ENCODE data around the gene GPR160. TPM values are rescaled to one million over a fixed set of nuclear protein-coding genes. Genes with fewer than 3 reads are reported as not detected.

The GPR160 gene
- total RNA-seq, 2 donors from 2014 or later: 27.4 to 88.9 TPM

DNA sequence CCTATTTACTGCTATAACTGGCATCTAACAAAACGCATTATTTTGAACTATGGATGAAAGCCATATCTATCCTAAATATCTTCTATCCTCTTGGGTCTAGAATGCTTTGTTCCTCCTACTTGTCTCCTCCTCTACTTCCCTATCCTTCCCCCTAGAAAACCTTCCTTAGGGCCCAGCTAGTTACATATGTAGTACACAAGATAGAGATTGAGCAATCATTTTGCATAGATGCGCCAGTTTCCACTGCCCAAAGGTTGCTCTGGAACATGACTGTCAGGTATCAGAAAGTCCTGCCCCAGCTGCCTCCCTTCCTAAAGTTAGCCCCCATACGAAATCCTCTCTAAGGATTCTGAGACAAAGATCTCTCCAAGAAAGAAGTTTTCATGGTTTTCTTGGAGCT is 55.1 kb downstream of the GPR160 start:
- H3K27ac ChIP-seq: no peak overlapping the region
- no peaks in the 10 kb centered on the region for H3K27me3 ChIP-seq (replicated peaks; ENCODE audit: insufficient read depth)
- TF ChIP-seq, protein P1, sequence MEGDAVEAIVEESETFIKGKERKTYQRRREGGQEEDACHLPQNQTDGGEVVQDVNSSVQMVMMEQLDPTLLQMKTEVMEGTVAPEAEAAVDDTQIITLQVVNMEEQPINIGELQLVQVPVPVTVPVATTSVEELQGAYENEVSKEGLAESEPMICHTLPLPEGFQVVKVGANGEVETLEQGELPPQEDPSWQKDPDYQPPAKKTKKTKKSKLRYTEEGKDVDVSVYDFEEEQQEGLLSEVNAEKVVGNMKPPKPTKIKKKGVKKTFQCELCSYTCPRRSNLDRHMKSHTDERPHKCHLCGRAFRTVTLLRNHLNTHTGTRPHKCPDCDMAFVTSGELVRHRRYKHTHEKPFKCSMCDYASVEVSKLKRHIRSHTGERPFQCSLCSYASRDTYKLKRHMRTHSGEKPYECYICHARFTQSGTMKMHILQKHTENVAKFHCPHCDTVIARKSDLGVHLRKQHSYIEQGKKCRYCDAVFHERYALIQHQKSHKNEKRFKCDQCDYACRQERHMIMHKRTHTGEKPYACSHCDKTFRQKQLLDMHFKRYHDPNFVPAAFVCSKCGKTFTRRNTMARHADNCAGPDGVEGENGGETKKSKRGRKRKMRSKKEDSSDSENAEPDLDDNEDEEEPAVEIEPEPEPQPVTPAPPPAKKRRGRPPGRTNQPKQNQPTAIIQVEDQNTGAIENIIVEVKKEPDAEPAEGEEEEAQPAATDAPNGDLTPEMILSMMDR (IDR thresholded peaks at IDR 0.05): no peak
- TF ChIP-seq POLR2AphosphoS5 (IDR thresholded peaks at IDR 0.05) (no peak), POLR2A (IDR thresholded peaks at IDR 0.05) (no peak)
- H3K36me3 ChIP-seq: no peaks in the 10 kb centered on the region
- H3K4me1 ChIP-seq (replicated peaks): no peaks in the 10 kb centered on the region
- H3K4me3 ChIP-seq: no peak overlapping the region
- no peaks in the 10 kb centered on the region for H3K9me3 ChIP-seq
- 93% methylated on average over 3 of the region's 3 CpGs for WGBS
- no peak for DNase-seq (ENCODE audit: low spot score)
- intact Hi-C loops (cut with DNase I): no loop called here

DNA sequence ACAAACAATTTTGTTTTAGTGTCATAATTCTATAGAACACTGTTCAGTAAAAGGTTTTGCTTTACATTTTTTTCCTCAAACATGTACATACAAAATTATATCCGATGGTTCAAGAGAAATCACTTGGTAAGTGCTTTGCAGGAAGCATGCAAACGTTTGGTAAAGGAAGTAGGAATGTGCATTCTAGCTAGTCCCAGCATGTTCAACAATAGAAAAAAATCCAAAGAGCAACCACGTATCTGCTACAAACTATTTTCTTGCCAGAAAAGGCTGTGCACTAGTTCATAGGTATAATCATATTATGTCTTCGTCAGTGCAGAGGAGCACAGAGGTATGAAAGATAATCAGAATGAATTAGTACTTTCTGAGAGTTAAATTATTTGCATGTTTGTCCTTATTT is 58.0 kb downstream of the GPR160 start:
- WGBS: 37% methylated on average over 4 of the region's 4 CpGs

DNA sequence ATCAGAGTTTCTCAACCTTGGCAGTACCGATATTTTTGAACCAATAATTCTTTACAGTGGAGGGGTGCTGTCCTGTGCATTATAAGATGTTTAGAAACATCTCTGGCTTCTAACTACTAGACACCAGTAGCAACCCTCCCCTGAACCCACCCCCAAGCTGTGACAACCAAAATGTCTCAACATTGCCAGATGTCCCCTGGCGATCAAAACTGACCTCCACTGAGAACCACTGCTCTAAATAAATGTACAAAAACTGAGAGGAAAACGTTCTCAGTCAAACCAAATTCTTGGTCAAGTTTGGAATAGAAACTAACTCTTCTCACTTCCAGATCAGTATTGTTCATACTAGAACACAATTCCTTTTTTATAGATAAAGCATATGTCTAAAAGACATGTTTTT is 58.5 kb downstream of the GPR160 start:
- DNase-seq (ENCODE audit: low spot score): no peak
- Histone ChIP-seq H3K4me1 (replicated peaks) (no peaks in the 10 kb centered on the region), H3K27ac (no peak overlapping the region), H3K9me3 (no peaks in the 10 kb centered on the region), H3K4me3 (no peak overlapping the region), H3K36me3 (no peaks in the 10 kb centered on the region), H3K27me3 (replicated peaks; ENCODE audit: insufficient read depth) (no peaks in the 10 kb centered on the region)
- TF ChIP-seq, protein P1 (IDR thresholded peaks at IDR 0.05): no peak
- no peak for TF ChIP-seq POLR2AphosphoS5 (IDR thresholded peaks at IDR 0.05)
- no peak for TF ChIP-seq POLR2A (IDR thresholded peaks at IDR 0.05)
- intact Hi-C loops (cut with DNase I): no loop called here
- 90% methylated on average over 3 of the region's 3 CpGs for WGBS

More for the DNA sequence above, 58.0 kb downstream of the GPR160 start:
- H3K4me3 ChIP-seq: no peak overlapping the region
- H3K4me1 ChIP-seq (replicated peaks): no peaks in the 10 kb centered on the region
- no peak overlapping the region for H3K27ac ChIP-seq
- intact Hi-C loops (cut with DNase I): no loop called here
- DNase-seq (ENCODE audit: low spot score): no peak
- H3K27me3 ChIP-seq (replicated peaks; ENCODE audit: insufficient read depth): no peaks in the 10 kb centered on the region
- no peaks in the 10 kb centered on the region for H3K36me3 ChIP-seq
- H3K9me3 ChIP-seq: no peaks in the 10 kb centered on the region
- TF ChIP-seq POLR2A (IDR thresholded peaks at IDR 0.05): no peak
- TF ChIP-seq, protein P1 (IDR thresholded peaks at IDR 0.05): no peak
- TF ChIP-seq POLR2AphosphoS5 (IDR thresholded peaks at IDR 0.05): no peak

DNA sequence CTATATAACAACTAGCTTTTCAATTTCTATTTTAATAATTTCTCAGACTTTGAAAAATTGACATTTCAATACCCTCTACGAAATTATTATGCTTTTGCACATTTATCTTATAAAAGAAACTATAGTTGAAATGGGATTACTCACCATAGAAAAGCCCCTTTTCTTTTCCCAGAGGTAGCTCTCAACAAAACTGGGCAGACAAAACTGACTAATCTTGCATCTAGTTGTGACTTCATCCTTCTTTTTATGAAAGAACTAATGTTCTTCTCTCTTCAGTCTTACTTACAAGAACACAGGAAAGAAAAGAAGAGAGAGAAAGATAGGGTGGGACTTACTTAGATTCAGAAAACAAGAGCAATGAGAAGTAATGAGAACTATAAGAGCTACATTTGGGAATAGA is 61.0 kb downstream of the GPR160 start:
- TF ChIP-seq POLR2A (IDR thresholded peaks at IDR 0.05): no peak
- intact Hi-C loops (cut with DNase I): no loop called here
- no peak overlapping the region for H3K4me3 ChIP-seq
- H3K27me3 ChIP-seq (replicated peaks; ENCODE audit: insufficient read depth): no peaks in the 10 kb centered on the region
- H3K4me1 ChIP-seq (replicated peaks): no peaks in the 10 kb centered on the region
- H3K36me3 ChIP-seq: peaks cover 0 to 5% of the 10 kb centered on the region in 2 donors
- H3K9me3 ChIP-seq: no peaks in the 10 kb centered on the region
- DNase-seq (ENCODE audit: low spot score): no peak
- WGBS: 90% methylated on average over 1 of the region's 1 CpG
- no peak overlapping the region for H3K27ac ChIP-seq

DNA sequence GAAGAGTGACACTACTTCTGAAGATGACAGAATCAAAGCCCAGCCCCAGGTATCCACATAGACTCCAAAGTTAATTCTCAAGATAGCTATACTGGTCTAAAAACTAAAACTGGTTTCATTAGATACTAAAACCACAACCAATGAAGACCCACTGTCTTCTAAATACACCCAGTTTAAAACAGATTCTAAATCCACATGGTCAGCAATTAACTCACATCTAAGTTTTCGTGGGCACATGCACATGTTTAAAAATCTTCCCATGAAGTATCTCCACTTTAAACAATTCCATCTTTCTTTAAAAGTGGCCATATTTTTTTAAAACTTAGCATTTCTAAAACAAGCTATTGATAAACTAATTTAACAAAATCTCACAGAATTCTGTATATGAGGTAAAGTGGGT is 63.1 kb downstream of the GPR160 start:
- intact Hi-C loops (cut with DNase I): no loop called here
- Histone ChIP-seq H3K9me3 (no peaks in the 10 kb centered on the region), H3K4me3 (no peak overlapping the region), H3K27me3 (replicated peaks; ENCODE audit: insufficient read depth) (no peaks in the 10 kb centered on the region), H3K4me1 (replicated peaks) (no peaks in the 10 kb centered on the region), H3K36me3 (peaks cover 0 to 5% of the 10 kb centered on the region in 2 donors), H3K27ac (no peak overlapping the region)
- DNase-seq (ENCODE audit: low spot score): no peak
- TF ChIP-seq POLR2A (IDR thresholded peaks at IDR 0.05) (no peak), POLR2AphosphoS5 (IDR thresholded peaks at IDR 0.05) (no peak)
- TF ChIP-seq, protein P1 (IDR thresholded peaks at IDR 0.05): no peak
- WGBS: 93% methylated on average over 1 of the region's 1 CpG
